ENCODE data around the gene SCAI. TPM values are rescaled to one million over a fixed set of nuclear protein-coding genes. Genes with fewer than 3 reads are reported as not detected.
"Not testable (repeated sequence)": the region's sequence is repeated elsewhere in the genome, so short reads cannot be mapped to it uniquely, and the experiment has no call there.

SCAI gene
- total and polyA plus RNA-seq, 2 experiments from 2014 or later: 13.3 to 35.0 TPM

- TF ChIP-seq STAT1 (IDR thresholded peaks at IDR 0.05; ENCODE audit: unreplicated experiment) (no peak), POLR2AphosphoS5 (IDR thresholded peaks at IDR 0.05; ENCODE audit: low read depth) (no peak), JUNB (IDR thresholded peaks at IDR 0.05; ENCODE audit: unreplicated experiment) (no peak)
Measured at GRCh38 chr9:124928116-124928515, 215.2 kb downstream of the SCAI start (continued).

DNA sequence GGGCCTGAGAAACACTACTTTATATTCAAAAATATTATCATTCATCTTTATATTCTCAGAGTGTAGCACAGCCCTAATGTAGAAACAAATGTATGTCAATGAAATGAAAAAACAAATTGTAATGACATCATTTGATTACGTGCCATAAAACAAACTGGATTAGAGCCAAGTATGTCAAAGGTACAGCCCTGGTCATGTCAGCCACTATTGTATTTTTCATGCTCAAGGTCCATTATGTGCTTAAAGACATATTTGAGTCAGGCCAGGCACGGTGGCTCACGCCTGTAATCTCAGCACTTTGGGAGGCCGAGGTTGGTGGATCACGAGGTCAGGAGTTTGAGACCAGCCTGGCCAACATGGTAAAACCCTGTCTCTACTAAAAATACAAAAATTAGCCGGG is 222.9 kb downstream of the SCAI start:
- H2AFZ ChIP-seq; H3K27ac Mint-ChIP-seq; ATAC-seq; H3K27me3 ChIP-seq (ENCODE audit: insufficient read depth); H3K79me2 ChIP-seq (replicated peaks; ENCODE audit: insufficient read depth); H3K36me3 ChIP-seq (ENCODE audit: insufficient read depth); H3F3A ChIP-seq (replicated peaks; ENCODE audit: low read depth); H3K4me3 ChIP-seq; H3K36me3 Mint-ChIP-seq (ENCODE audit: low read depth); H3K27ac ChIP-seq (ENCODE audit: low read depth); DNase-seq (ENCODE audit: low spot score); H3K4me2 ChIP-seq; H3K27me3 Mint-ChIP-seq (ENCODE audit: insufficient read depth, low read depth, poor library complexity); H4K20me1 ChIP-seq (replicated peaks; ENCODE audit: insufficient read depth); H3K9me2 ChIP-seq (ENCODE audit: insufficient read depth); H3K4me1 ChIP-seq (ENCODE audit: insufficient read depth); H3K4me3 Mint-ChIP-seq; H3K4me1 Mint-ChIP-seq; H3K9me3 Mint-ChIP-seq: not testable (repeated sequence)

GRCh38 chr9:124914753-124915405 is 228.4 kb downstream of the SCAI start:
- Mint-ChIP-seq H3K4me3 (no peak overlapping the region), H3K27ac (no peak overlapping the region), H3K36me3 (ENCODE audit: low read depth) (peaks cover 9% of the 10 kb centered on the region; the same call in 2 of the 3 replicates), H3K4me1 (no peaks in the 10 kb centered on the region), H3K27me3 (ENCODE audit: insufficient read depth, low read depth, poor library complexity) (peaks cover 2% of the 10 kb centered on the region), H3K9me3 (no peaks in the 10 kb centered on the region)
- 0 out of 2 replicates have a peak, but pooled peaks cover 4% of the 10 kb centered on the region for H3F3A ChIP-seq (replicated peaks; ENCODE audit: low read depth)
- no peak overlapping the region for H3K4me3 ChIP-seq
- DNase-seq (ENCODE audit: low spot score) (no peak), ATAC-seq (no peak)
- H2AFZ ChIP-seq: no peak overlapping the region
- H3K27me3 ChIP-seq (ENCODE audit: insufficient read depth): no peaks in the 10 kb centered on the region
- no peak overlapping the region for H3K4me2 ChIP-seq
- H3K9me2 ChIP-seq (ENCODE audit: insufficient read depth): no peaks in the 10 kb centered on the region
- no peaks in the 10 kb centered on the region for H4K20me1 ChIP-seq (replicated peaks; ENCODE audit: insufficient read depth)
- H3K79me2 ChIP-seq (replicated peaks; ENCODE audit: insufficient read depth): no peaks in the 10 kb centered on the region
- H3K36me3 ChIP-seq (ENCODE audit: insufficient read depth): no peaks in the 10 kb centered on the region
- no peak overlapping the region; the same call in 1 of the 2 replicates for H3K27ac ChIP-seq (ENCODE audit: low read depth)
- H3K4me1 ChIP-seq (ENCODE audit: insufficient read depth): no peaks in the 10 kb centered on the region
- TF ChIP-seq REST (IDR thresholded peaks at IDR 0.05; ENCODE audit: unreplicated experiment) (no peak), ZNF331 (CRISPR knock-in tag; IDR thresholded peaks at IDR 0.05; ENCODE audit: low read depth) (no peak), EZH2 (IDR thresholded peaks at IDR 0.05; ENCODE audit: low read depth, unreplicated experiment) (no peak), ZNF114 (CRISPR knock-in tag; IDR thresholded peaks at IDR 0.05) (no peak)
- TF ChIP-seq, protein P1, sequence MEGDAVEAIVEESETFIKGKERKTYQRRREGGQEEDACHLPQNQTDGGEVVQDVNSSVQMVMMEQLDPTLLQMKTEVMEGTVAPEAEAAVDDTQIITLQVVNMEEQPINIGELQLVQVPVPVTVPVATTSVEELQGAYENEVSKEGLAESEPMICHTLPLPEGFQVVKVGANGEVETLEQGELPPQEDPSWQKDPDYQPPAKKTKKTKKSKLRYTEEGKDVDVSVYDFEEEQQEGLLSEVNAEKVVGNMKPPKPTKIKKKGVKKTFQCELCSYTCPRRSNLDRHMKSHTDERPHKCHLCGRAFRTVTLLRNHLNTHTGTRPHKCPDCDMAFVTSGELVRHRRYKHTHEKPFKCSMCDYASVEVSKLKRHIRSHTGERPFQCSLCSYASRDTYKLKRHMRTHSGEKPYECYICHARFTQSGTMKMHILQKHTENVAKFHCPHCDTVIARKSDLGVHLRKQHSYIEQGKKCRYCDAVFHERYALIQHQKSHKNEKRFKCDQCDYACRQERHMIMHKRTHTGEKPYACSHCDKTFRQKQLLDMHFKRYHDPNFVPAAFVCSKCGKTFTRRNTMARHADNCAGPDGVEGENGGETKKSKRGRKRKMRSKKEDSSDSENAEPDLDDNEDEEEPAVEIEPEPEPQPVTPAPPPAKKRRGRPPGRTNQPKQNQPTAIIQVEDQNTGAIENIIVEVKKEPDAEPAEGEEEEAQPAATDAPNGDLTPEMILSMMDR (conservative IDR thresholded peaks at IDR 0.05; ENCODE audit: low read depth in 2 of 2): no peak
- TF ChIP-seq, protein P2, sequence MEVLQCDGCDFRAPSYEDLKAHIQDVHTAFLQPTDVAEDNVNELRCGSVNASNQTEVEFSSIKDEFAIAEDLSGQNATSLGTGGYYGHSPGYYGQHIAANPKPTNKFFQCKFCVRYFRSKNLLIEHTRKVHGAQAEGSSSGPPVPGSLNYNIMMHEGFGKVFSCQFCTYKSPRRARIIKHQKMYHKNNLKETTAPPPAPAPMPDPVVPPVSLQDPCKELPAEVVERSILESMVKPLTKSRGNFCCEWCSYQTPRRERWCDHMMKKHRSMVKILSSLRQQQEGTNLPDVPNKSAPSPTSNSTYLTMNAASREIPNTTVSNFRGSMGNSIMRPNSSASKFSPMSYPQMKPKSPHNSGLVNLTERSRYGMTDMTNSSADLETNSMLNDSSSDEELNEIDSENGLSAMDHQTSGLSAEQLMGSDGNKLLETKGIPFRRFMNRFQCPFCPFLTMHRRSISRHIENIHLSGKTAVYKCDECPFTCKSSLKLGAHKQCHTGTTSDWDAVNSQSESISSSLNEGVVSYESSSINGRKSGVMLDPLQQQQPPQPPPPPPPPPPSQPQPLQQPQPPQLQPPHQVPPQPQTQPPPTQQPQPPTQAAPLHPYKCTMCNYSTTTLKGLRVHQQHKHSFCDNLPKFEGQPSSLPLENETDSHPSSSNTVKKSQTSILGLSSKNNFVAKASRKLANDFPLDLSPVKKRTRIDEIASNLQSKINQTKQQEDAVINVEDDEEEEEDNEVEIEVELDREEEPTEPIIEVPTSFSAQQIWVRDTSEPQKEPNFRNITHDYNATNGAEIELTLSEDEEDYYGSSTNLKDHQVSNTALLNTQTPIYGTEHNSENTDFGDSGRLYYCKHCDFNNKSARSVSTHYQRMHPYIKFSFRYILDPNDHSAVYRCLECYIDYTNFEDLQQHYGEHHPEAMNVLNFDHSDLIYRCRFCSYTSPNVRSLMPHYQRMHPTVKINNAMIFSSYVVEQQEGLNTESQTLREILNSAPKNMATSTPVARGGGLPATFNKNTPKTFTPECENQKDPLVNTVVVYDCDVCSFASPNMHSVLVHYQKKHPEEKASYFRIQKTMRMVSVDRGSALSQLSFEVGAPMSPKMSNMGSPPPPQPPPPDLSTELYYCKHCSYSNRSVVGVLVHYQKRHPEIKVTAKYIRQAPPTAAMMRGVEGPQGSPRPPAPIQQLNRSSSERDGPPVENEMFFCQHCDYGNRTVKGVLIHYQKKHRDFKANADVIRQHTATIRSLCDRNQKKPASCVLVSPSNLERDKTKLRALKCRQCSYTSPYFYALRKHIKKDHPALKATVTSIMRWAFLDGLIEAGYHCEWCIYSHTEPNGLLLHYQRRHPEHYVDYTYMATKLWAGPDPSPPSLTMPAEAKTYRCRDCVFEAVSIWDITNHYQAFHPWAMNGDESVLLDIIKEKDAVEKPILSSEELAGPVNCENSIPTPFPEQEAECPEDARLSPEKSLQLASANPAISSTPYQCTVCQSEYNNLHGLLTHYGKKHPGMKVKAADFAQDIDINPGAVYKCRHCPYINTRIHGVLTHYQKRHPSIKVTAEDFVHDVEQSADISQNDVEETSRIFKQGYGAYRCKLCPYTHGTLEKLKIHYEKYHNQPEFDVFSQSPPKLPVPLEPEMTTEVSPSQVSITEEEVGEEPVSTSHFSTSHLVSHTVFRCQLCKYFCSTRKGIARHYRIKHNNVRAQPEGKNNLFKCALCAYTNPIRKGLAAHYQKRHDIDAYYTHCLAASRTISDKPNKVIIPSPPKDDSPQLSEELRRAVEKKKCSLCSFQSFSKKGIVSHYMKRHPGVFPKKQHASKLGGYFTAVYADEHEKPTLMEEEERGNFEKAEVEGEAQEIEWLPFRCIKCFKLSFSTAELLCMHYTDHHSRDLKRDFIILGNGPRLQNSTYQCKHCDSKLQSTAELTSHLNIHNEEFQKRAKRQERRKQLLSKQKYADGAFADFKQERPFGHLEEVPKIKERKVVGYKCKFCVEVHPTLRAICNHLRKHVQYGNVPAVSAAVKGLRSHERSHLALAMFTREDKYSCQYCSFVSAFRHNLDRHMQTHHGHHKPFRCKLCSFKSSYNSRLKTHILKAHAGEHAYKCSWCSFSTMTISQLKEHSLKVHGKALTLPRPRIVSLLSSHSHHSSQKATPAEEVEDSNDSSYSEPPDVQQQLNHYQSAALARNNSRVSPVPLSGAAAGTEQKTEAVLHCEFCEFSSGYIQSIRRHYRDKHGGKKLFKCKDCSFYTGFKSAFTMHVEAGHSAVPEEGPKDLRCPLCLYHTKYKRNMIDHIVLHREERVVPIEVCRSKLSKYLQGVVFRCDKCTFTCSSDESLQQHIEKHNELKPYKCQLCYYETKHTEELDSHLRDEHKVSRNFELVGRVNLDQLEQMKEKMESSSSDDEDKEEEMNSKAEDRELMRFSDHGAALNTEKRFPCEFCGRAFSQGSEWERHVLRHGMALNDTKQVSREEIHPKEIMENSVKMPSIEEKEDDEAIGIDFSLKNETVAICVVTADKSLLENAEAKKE (CRISPR knock-in tag; IDR thresholded peaks at IDR 0.05): no peak
